ENCODE measurements around the gene ATRN.

Gene ATRN

DNA sequence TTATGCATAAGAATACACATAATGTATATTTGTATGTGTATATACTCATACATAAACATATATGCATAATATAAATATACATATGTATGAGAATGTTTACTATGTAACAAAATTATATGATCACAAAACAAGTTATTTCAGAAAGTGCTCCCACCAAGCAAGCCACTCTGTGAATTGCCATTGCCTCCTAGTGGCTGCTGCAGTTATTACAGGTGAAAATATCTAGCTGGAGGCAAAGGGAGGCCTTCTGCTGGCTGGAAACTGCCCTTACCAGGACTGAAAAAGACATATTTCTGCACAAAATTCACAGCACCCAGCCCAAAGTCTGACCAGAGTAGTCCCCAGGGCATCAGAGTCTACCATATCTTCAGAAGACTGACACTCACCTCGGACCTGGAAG is 225.4 kb downstream of the ATRN start:
- DNase-seq (ENCODE audit: low read depth), result no peak

DNA sequence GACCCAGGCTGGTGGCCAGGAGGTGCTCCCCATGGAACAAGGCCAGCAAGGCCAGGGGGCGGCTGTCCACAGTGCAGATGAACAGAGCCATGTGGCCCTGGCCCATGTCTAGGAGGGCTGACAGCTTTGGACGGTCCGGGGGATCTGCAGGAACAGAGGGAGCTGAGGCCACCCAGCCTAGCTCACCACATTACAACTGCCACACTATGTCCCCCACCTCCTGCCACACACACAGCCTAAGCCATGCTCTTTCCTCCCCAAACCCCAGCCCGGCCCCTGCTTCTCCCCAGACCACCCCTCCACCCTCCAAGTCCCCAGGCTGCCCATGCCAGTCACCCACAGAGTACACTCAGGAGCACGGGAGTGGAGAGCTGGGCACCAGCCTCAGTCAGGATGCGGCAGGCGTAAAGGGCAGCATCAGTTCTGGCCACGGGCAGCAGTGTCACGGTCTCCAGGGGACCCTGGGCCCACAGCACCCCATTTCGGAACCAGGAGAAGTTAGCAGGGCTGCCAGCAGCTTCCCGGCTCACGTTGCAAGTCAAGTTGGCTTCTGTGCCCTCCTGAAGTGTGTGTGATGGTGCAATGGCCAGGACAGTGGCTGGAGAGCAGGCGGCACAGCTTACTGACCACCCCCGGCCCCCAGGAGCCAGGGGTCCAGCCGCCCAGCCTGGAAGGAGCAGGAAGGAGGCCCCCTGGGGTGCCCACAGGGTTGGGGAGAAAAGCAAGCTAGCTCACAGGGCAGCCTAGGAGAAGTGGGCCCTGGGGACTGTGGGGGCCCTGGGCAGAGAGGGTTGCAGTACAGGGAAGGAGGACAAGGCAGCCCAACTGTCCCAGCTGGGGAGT is 226.1 kb downstream of the ATRN start:
- DNase-seq (ENCODE audit: low read depth), result no peak

GRCh38 chr20:3697588-3698305 is 226.9 kb downstream of the ATRN start:
- no peak for DNase-seq (ENCODE audit: low read depth)

GRCh38 chr20:3698591-3699001 is 227.8 kb downstream of the ATRN start:
- DNase-seq (ENCODE audit: low read depth), result no peak

DNA sequence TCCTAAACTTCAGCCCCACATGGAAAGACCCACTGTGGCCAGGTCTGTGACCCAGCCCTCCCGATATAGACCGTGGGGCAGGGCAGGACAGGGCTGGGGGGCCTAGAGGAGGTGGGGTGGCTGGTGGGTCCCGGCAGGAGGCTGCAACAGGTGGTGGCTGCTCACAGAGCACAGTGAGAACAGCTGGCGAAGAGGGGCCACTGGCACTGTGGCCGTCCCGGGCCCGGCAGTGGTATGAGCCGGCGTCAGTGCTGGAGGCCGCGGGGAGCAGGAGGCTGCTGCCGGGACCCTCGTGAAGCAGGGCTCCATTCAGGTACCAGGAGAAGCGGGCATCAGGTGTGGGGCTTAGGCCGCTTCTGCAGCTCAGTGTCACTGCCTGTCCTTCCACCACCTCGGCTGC is 228.2 kb downstream of the ATRN start:
- no peak for DNase-seq (ENCODE audit: low read depth)
